ENCODE data around the gene COPS9. TPM values are rescaled to one million over a fixed set of nuclear protein-coding genes. Genes with fewer than 3 reads are reported as not detected.

The COPS9 gene
- 62.0 and 87.6 TPM in 2 replicates for total RNA-seq

GRCh38 chr2:240136013-240136670 is at the start of gene COPS9:
Gene COPS9, minus strand, starts transcription at chr2:240136305. Its CDS starts 21 bp downstream, at chr2:240136284.

GRCh38 chr2:240140511-240140910 is 4.4 kb upstream of the COPS9 start, which contains the start of gene OTOS:
Gene OTOS, minus strand, starts transcription at chr2:240140658. Its CDS starts 332 bp downstream, at chr2:240140326.

Other genes with a start within 250 kb of the COPS9 start
- 107 and 154 TPM in 2 replicates for gene NDUFA10, start 111.0 kb downstream of the COPS9 start, total RNA-seq
- 0.17 TPM in 1 of 2 replicates, not detected in the other for gene OR6B2, start 105.9 kb downstream of the COPS9 start, total RNA-seq
- gene OR6B3, start 82.8 kb downstream of the COPS9 start, total RNA-seq = not detected in 2 replicates
- 1.2 TPM in 1 of 2 replicates, not detected in the other for gene OTOS, start 4.4 kb upstream of the COPS9 start, total RNA-seq

Data from smooth muscle cell of trachea (primary cell).